ENCODE results near the gene STX7.

Gene STX7

GRCh38 chr6:132475925-132476324 is 37.0 kb downstream of the STX7 start:
- DNase-seq: no peak

- DNase-seq: no peak
Measured at GRCh38 chr6:132471787-132472186, 41.1 kb downstream of the STX7 start.

GRCh38 chr6:132466952-132467351 is 46.0 kb downstream of the STX7 start:
- DNase-seq: no peak

GRCh38 chr6:132465530-132466485 is 47.1 kb downstream of the STX7 start:
- DNase-seq: no peak

GRCh38 chr6:132464538-132465256 is 48.2 kb downstream of the STX7 start:
- DNase-seq: no peak

GRCh38 chr6:132461958-132462357 is 51.0 kb downstream of the STX7 start:
- DNase-seq: no peak

- DNase-seq: no peak
Measured at GRCh38 chr6:132459605-132459952, 53.3 kb downstream of the STX7 start.

GRCh38 chr6:132458887-132459604 is 53.9 kb downstream of the STX7 start:
- DNase-seq: no peak

GRCh38 chr6:132456700-132457143 is 56.2 kb downstream of the STX7 start:
- no peak for DNase-seq

- no peak for DNase-seq
Measured at GRCh38 chr6:132446855-132447241, 66.1 kb downstream of the STX7 start.

- no peak for DNase-seq
Measured at GRCh38 chr6:132446141-132446854, 66.6 kb downstream of the STX7 start.

- no peak for DNase-seq
Measured at GRCh38 chr6:132445201-132445951, 67.5 kb downstream of the STX7 start.

GRCh38 chr6:132443206-132443605 is 69.7 kb downstream of the STX7 start:
- no peak for DNase-seq

- DNase-seq: no peak
Measured at GRCh38 chr6:132430110-132430509, 82.8 kb downstream of the STX7 start.

- DNase-seq: no peak
Measured at GRCh38 chr6:132425176-132425575, 87.7 kb downstream of the STX7 start.

- no peak for DNase-seq
Measured at GRCh38 chr6:132423839-132424238, 89.1 kb downstream of the STX7 start.

- no peak for DNase-seq
Measured at GRCh38 chr6:132418235-132418965, 94.5 kb downstream of the STX7 start.

- DNase-seq: no peak
Measured at GRCh38 chr6:132414761-132415160, 98.2 kb downstream of the STX7 start.

GRCh38 chr6:132414322-132414721 is 98.6 kb downstream of the STX7 start:
- no peak for DNase-seq

GRCh38 chr6:132413499-132413802 is 99.5 kb downstream of the STX7 start:
- no peak for DNase-seq
